ENCODE results near the gene CDCA8.

Gene CDCA8

DNA sequence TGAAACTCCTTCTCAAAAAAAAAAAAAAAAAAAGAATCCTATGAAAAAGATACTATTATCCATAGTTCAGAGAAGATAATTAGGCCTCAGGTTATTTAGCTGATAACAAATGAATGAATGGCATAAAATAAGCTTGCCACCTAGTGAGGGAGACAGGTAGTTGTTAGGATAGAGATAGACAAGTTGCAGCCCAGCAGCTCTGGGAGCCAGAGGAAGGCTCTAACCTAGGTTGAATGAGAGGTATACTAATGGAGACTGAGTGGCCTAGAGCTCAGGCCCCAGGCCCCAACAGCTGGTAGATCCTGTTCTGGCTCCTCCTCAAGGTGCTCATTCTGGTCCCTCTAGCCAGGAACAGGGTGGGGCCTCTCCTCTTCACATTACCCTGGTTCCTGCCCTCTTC lies 37.0 kb upstream of the CDCA8 start:
- Histone ChIP-seq H3K27ac (ENCODE audit: insufficient read depth in 1 of 2, low read depth in 1 of 2, low read length in 2 of 2, poor library complexity in 1 of 2, severe bottlenecking in 2 of 2) (no peak overlapping the region), H3K36me3 (ENCODE audit: control insufficient read depth in 4 of 4, insufficient read depth in 4 of 4, low read length in 3 of 4) (no peaks in the 10 kb centered on the region), H3K4me3 (ENCODE audit: control insufficient read depth in 1 of 7, extremely low read depth in 1 of 7, insufficient read depth in 4 of 7, low read depth in 2 of 7, low read length in 6 of 7) (no peak overlapping the region), H3K4me1 (ENCODE audit: control extremely low read depth in 1 of 4, control insufficient read depth in 4 of 4, insufficient read depth in 4 of 4, low read length in 3 of 4) (no peaks in the 10 kb centered on the region), H3K9me3 (ENCODE audit: control extremely low read depth in 1 of 5, control insufficient read depth in 4 of 5, insufficient read depth in 2 of 5, low read depth in 1 of 5, low read length in 4 of 5) (no peaks in the 10 kb centered on the region), H3K27me3 (replicated peaks in 2 of 5; ENCODE audit: control insufficient read depth in 4 of 5, insufficient read depth in 5 of 5, low read length in 4 of 5) (peaks cover 0 to 5% (median 2%) of the 10 kb centered on the region in 5 experiments)
- CTCF ChIA-PET = interaction anchor here (0.8 to 1.3 kb wide), 3 partner anchors 27 to 52 kb away, joined by 3 read pairs; no protein-coding TSS in a partner anchor
- no peak for DNase-seq
- POLR2A ChIA-PET = no interaction called here

DNA sequence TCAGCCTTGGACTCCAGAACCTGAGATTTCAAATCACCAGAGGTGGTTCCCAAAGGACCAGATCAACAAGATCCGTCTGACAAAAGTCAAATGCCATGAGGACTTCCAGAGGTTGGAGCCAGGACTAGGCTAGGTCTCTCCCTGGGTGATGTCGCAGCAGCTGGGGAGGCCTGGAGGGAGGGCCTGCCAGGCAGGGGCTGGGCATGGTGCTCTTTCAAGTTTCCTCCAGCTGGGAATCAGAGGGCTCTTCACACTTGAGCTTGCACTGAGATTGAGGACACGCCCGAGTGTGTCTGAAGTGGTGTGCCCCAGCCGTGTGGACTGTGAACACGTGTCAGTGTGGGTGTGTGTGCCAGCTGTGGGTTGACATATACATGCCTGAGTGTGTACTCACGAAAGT lies 36.3 kb upstream of the CDCA8 start:
- H3K9me3 ChIP-seq (ENCODE audit: control extremely low read depth in 1 of 5, control insufficient read depth in 4 of 5, insufficient read depth in 2 of 5, low read depth in 1 of 5, low read length in 4 of 5) = no peaks in the 10 kb centered on the region
- 91% methylated on average over 7 of the region's 7 CpGs for WGBS (ENCODE audit: insufficient coverage)
- POLR2A ChIA-PET = no interaction called here

DNA sequence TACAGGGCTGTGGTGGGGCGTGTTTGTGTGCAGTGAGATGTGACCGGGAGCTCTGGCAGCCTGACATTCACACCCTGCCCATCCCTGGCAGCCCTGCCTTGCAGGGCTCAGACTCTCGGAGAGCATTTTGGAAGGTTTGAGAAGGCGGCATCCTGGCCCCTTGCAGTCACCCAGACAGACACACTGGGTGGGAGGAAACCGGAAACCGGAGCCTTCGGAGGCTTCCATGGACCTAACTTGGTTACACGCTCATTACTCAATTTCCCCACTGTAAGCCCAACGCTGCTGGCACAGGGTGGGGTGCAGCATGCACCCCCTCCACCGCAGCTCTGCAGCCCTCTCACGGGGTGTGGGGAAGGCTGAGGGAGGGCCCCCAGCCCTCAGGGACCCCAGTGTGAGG lies 35.4 kb upstream of the CDCA8 start:
- Histone ChIP-seq H3K27me3 (replicated peaks in 2 of 5; ENCODE audit: control insufficient read depth in 4 of 5, insufficient read depth in 5 of 5, low read length in 4 of 5) (peaks cover 0 to 5% (median 2%) of the 10 kb centered on the region in 5 experiments), H3K36me3 (ENCODE audit: control insufficient read depth in 4 of 4, insufficient read depth in 4 of 4, low read length in 3 of 4) (no peaks in the 10 kb centered on the region), H3K4me1 (ENCODE audit: control extremely low read depth in 1 of 4, control insufficient read depth in 4 of 4, insufficient read depth in 4 of 4, low read length in 3 of 4) (no peaks in the 10 kb centered on the region), H3K4me3 (ENCODE audit: control insufficient read depth in 1 of 7, extremely low read depth in 1 of 7, insufficient read depth in 4 of 7, low read depth in 2 of 7, low read length in 6 of 7) (no peak overlapping the region), H3K9me3 (ENCODE audit: control extremely low read depth in 1 of 5, control insufficient read depth in 4 of 5, insufficient read depth in 2 of 5, low read depth in 1 of 5, low read length in 4 of 5) (no peaks in the 10 kb centered on the region), H3K27ac (ENCODE audit: insufficient read depth in 1 of 2, low read depth in 1 of 2, low read length in 2 of 2, poor library complexity in 1 of 2, severe bottlenecking in 2 of 2) (no peak overlapping the region)
- WGBS (ENCODE audit: insufficient coverage) = 88% methylated on average over 3 of the region's 11 CpGs
- POLR2A ChIA-PET = no interaction called here
- CTCF ChIA-PET = interaction anchor here (1.1 kb wide), 1 partner anchor 9 kb away, joined by 3 read pairs; no protein-coding TSS in a partner anchor
- DNase-seq = no peak

More for the DNA sequence above, 36.3 kb upstream of the CDCA8 start:
- CTCF ChIA-PET = no interaction called here
- DNase-seq = no peak
- peaks cover 0 to 5% (median 2%) of the 10 kb centered on the region in 5 experiments for H3K27me3 ChIP-seq (replicated peaks in 2 of 5; ENCODE audit: control insufficient read depth in 4 of 5, insufficient read depth in 5 of 5, low read length in 4 of 5)
- H3K27ac ChIP-seq (ENCODE audit: insufficient read depth in 1 of 2, low read depth in 1 of 2, low read length in 2 of 2, poor library complexity in 1 of 2, severe bottlenecking in 2 of 2) = no peak overlapping the region
- H3K4me1 ChIP-seq (ENCODE audit: control extremely low read depth in 1 of 4, control insufficient read depth in 4 of 4, insufficient read depth in 4 of 4, low read length in 3 of 4) = no peaks in the 10 kb centered on the region
- no peaks in the 10 kb centered on the region for H3K36me3 ChIP-seq (ENCODE audit: control insufficient read depth in 4 of 4, insufficient read depth in 4 of 4, low read length in 3 of 4)
- no peak overlapping the region for H3K4me3 ChIP-seq (ENCODE audit: control insufficient read depth in 1 of 7, extremely low read depth in 1 of 7, insufficient read depth in 4 of 7, low read depth in 2 of 7, low read length in 6 of 7)

DNA sequence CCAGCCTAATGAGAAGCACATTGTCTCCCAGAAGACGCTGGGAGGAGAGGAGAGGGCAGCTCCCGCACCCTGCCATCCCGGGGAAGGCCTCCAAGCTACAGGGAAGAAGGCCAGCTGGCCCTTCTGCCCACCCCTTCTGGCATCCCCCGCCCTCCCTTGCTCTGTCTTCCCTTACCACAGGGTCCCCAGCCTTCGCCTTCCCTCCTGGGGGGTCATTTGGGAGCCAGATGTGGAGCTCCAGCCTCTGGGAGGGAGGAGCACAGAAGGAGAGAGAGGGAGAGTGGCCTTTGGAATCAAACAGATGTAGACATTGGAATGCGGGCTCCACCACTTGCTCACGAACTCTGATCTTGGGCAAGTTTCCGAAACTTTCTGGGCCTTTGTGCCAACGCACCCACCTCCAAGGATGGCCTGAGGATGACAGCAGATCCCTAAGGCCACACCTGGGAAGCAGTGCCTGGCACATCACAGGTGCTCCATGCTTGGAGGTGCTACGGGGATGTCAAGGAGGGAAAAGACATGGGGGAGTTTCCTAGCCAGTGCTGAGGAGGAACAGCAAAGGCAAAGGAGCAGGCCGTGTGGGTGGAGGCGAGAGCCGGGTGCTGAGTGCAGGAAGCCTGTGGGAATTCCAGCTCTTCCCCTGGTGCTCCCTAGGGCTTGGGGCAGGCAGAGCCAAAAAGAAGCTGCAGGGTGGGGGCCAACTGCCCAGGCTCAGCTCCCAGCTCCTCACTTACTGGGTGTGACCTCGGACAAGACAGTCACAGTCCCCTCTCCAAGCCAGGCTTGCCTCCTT lies 34.5 kb upstream of the CDCA8 start:
- H3K9me3 ChIP-seq (ENCODE audit: control extremely low read depth in 1 of 5, control insufficient read depth in 4 of 5, insufficient read depth in 2 of 5, low read depth in 1 of 5, low read length in 4 of 5) = no peaks in the 10 kb centered on the region
- no peak overlapping the region for H3K27ac ChIP-seq (ENCODE audit: insufficient read depth in 1 of 2, low read depth in 1 of 2, low read length in 2 of 2, poor library complexity in 1 of 2, severe bottlenecking in 2 of 2)
- DNase-seq = no peak
- 95% methylated on average over 7 of the region's 14 CpGs for WGBS (ENCODE audit: insufficient coverage)
- H3K4me3 ChIP-seq (ENCODE audit: control insufficient read depth in 1 of 7, extremely low read depth in 1 of 7, insufficient read depth in 4 of 7, low read depth in 2 of 7, low read length in 6 of 7) = no peak overlapping the region
- H3K4me1 ChIP-seq (ENCODE audit: control extremely low read depth in 1 of 4, control insufficient read depth in 4 of 4, insufficient read depth in 4 of 4, low read length in 3 of 4) = no peaks in the 10 kb centered on the region
- no peaks in the 10 kb centered on the region for H3K36me3 ChIP-seq (ENCODE audit: control insufficient read depth in 4 of 4, insufficient read depth in 4 of 4, low read length in 3 of 4)
- H3K27me3 ChIP-seq (replicated peaks in 2 of 5; ENCODE audit: control insufficient read depth in 4 of 5, insufficient read depth in 5 of 5, low read length in 4 of 5) = peaks cover 0 to 5% (median 3%) of the 10 kb centered on the region in 5 experiments
- ChIA-PET POLR2A (no interaction called here), CTCF (interaction anchor here (1.1 kb wide), 1 partner anchor 9 kb away, joined by 3 read pairs; no protein-coding TSS in a partner anchor)

DNA sequence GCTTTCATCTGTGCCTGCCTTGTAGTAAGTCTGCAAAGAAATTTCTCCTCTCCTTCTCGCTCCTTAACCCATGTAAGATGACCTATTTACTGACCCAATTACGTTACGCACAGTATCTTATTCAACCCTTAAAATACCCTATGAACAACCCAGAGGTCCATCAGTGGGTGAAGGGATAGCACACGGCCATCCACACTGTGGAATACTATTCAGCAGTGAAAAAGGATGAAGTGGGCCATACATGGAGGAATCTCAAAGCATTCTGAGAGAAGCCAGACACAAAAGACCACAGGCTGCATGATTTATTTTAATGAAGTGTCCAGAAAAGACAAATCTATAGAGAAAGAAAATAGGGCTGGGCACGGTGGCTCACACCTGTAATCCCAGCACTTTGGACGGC lies 33.8 kb upstream of the CDCA8 start:
- no peak overlapping the region for H3K27ac ChIP-seq (ENCODE audit: insufficient read depth in 1 of 2, low read depth in 1 of 2, low read length in 2 of 2, poor library complexity in 1 of 2, severe bottlenecking in 2 of 2)
- H3K9me3 ChIP-seq (ENCODE audit: control extremely low read depth in 1 of 5, control insufficient read depth in 4 of 5, insufficient read depth in 2 of 5, low read depth in 1 of 5, low read length in 4 of 5) = no peaks in the 10 kb centered on the region
- H3K4me1 ChIP-seq (ENCODE audit: control extremely low read depth in 1 of 4, control insufficient read depth in 4 of 4, insufficient read depth in 4 of 4, low read length in 3 of 4) = no peaks in the 10 kb centered on the region
- no peak overlapping the region for H3K4me3 ChIP-seq (ENCODE audit: control insufficient read depth in 1 of 7, extremely low read depth in 1 of 7, insufficient read depth in 4 of 7, low read depth in 2 of 7, low read length in 6 of 7)
- no peak for DNase-seq
- CTCF ChIA-PET = no interaction called here
- POLR2A ChIA-PET = no interaction called here
- 89% methylated on average over 4 of the region's 6 CpGs for WGBS (ENCODE audit: insufficient coverage)
- no peaks in the 10 kb centered on the region for H3K36me3 ChIP-seq (ENCODE audit: control insufficient read depth in 4 of 4, insufficient read depth in 4 of 4, low read length in 3 of 4)
- H3K27me3 ChIP-seq (replicated peaks in 2 of 5; ENCODE audit: control insufficient read depth in 4 of 5, insufficient read depth in 5 of 5, low read length in 4 of 5) = peaks cover 0 to 5% (median 3%) of the 10 kb centered on the region in 5 experiments

DNA sequence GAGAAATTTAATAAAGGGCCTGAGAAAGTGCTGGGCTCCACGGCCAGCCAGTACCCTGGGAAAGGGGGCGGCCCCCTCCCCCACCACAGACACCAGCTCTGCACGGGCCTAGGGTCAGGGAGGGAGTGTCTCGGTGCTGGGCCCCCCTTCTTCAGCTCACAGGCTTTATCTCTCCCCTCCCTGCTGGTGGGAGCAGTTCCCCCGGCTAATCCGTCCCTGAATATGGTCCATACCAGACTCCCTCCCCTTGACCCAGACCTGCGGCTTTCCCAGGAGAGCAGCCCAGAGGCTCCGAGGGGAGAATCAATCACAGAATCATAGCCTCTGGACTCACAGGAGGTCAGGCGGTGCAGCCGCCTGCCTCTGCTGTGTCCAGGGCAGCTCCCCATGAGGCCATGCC lies 31.7 kb upstream of the CDCA8 start:
- Histone ChIP-seq H3K9me3 (ENCODE audit: control extremely low read depth in 1 of 5, control insufficient read depth in 4 of 5, insufficient read depth in 2 of 5, low read depth in 1 of 5, low read length in 4 of 5) (no peaks in the 10 kb centered on the region), H3K27me3 (replicated peaks in 2 of 5; ENCODE audit: control insufficient read depth in 4 of 5, insufficient read depth in 5 of 5, low read length in 4 of 5) (peaks cover 0 to 5% (median 3%) of the 10 kb centered on the region in 5 experiments), H3K4me3 (ENCODE audit: control insufficient read depth in 1 of 7, extremely low read depth in 1 of 7, insufficient read depth in 4 of 7, low read depth in 2 of 7, low read length in 6 of 7) (no peak overlapping the region), H3K36me3 (ENCODE audit: control insufficient read depth in 4 of 4, insufficient read depth in 4 of 4, low read length in 3 of 4) (no peaks in the 10 kb centered on the region), H3K4me1 (ENCODE audit: control extremely low read depth in 1 of 4, control insufficient read depth in 4 of 4, insufficient read depth in 4 of 4, low read length in 3 of 4) (no peaks in the 10 kb centered on the region), H3K27ac (ENCODE audit: insufficient read depth in 1 of 2, low read depth in 1 of 2, low read length in 2 of 2, poor library complexity in 1 of 2, severe bottlenecking in 2 of 2) (no peak overlapping the region)
- POLR2A ChIA-PET = no interaction called here
- DNase-seq = no peak
- CTCF ChIA-PET = no interaction called here
- 77% methylated on average over 8 of the region's 10 CpGs for WGBS (ENCODE audit: insufficient coverage)

DNA sequence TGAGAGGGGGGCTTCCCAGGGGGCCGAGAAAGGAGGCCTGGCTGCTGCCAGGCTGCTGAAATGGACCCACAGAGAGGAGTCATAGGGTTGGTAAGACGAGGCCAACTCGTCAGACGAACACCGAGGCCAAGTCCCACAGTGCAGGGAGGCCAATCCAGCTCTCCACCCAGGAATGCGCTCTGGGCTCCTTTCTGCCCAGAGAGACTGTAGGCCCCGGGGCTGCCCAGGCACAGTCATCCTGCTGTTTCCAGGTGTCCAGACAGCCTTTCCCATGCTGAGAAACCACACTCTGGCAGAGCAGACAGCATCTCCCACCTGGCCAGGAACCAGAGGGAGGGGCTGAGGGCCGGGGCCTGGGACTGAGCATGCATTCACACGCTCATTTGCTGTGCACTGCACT lies 30.9 kb upstream of the CDCA8 start:
- ChIA-PET POLR2A (no interaction called here), CTCF (no interaction called here)
- H3K27me3 ChIP-seq (replicated peaks in 2 of 5; ENCODE audit: control insufficient read depth in 4 of 5, insufficient read depth in 5 of 5, low read length in 4 of 5) = peaks cover 0 to 5% (median 3%) of the 10 kb centered on the region in 5 experiments
- DNase-seq = no peak
- no peaks in the 10 kb centered on the region for H3K36me3 ChIP-seq (ENCODE audit: control insufficient read depth in 4 of 4, insufficient read depth in 4 of 4, low read length in 3 of 4)
- H3K4me1 ChIP-seq (ENCODE audit: control extremely low read depth in 1 of 4, control insufficient read depth in 4 of 4, insufficient read depth in 4 of 4, low read length in 3 of 4) = no peaks in the 10 kb centered on the region
- H3K9me3 ChIP-seq (ENCODE audit: control extremely low read depth in 1 of 5, control insufficient read depth in 4 of 5, insufficient read depth in 2 of 5, low read depth in 1 of 5, low read length in 4 of 5) = no peaks in the 10 kb centered on the region
- WGBS (ENCODE audit: insufficient coverage) = 93% methylated on average over 9 of the region's 9 CpGs
- H3K27ac ChIP-seq (ENCODE audit: insufficient read depth in 1 of 2, low read depth in 1 of 2, low read length in 2 of 2, poor library complexity in 1 of 2, severe bottlenecking in 2 of 2) = no peak overlapping the region
- H3K4me3 ChIP-seq (ENCODE audit: control insufficient read depth in 1 of 7, extremely low read depth in 1 of 7, insufficient read depth in 4 of 7, low read depth in 2 of 7, low read length in 6 of 7) = no peak overlapping the region

Measured in common myeloid progenitor, CD34-positive (primary cell).